ENCODE results near the gene GBA2. TPM values are rescaled to one million over a fixed set of nuclear protein-coding genes. Genes with fewer than 3 reads are reported as not detected.

The GBA2 gene
- total RNA-seq, 4 donors from 2014 or later = 53.7 to 83.3 (median 65.0) TPM

DNA sequence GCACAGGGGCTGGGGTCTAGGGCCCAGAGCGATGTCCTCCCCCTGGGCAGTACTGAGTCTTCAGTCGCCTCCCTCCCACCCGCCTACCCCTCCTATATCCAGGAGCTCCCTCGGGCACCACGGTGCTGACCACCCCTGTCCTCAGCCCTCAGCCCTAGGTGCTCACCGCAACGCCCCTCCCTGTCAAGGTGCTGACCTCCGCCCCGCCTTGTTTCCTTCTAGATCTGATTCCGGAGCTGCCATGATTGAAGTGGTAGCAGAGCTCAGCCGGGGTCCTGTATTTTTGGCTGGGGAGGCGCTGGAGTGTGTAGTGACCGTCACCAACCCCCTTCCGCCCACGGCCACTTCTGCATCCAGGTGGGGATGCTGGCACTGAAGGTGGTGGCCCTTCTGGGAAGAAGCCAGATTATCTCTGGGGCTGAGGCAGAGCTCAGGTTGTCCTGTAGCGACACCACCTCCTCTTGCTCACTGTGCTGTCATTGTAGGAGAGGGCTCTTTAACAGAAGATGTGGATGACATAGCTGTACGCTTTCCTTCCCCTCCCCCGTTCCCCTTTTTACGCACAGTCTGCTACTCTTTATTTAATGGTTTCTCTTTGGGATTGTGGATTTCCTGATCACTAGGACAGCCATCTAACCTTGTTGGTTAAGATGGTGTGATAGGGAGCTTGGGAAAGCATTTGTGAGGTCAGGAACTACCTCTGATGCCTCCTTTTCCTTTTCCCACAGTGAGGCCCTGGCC, 657 bp upstream of the GBA2 start:
- intact Hi-C loops (cut with DNase I; ENCODE audit: low total_unique reads) = no loop called here
- DNase-seq (ENCODE audit: low spot score in 2 of 2) = peak in 1 of 2 donors; percentile 89
- TF ChIP-seq POLR2A (IDR thresholded peaks at IDR 0.05) (no peak), CTCF (IDR thresholded peaks at IDR 0.05) (no peak)
- 2 to 3% methylated on average over 15 to 19 of the region's 19 CpGs for WGBS, 2 donors
- peak overlapping the region; percentile 80 for H3K4me3 ChIP-seq (ENCODE audit: low read depth, poor library complexity, severe bottlenecking)

- 0% methylated on average over 16 to 19 of the region's 24 CpGs for WGBS, 2 donors
- peak overlapping the region; percentile 80 for H3K4me3 ChIP-seq (ENCODE audit: low read depth, poor library complexity, severe bottlenecking)
- no peak for DNase-seq (ENCODE audit: low spot score in 2 of 2)
- TF ChIP-seq POLR2A (IDR thresholded peaks at IDR 0.05) = no peak
- TF ChIP-seq CTCF (IDR thresholded peaks at IDR 0.05) = no peak
- intact Hi-C loops (cut with DNase I; ENCODE audit: low total_unique reads) = no loop called here
These were observed 678 bp downstream of the GBA2 start for GRCh38 chr9:35748242-35748857.

GRCh38 chr9:35746583-35746982, 2.4 kb downstream of the GBA2 start:
- 38 to 40% methylated on average over 3 of the region's 3 CpGs for WGBS, 2 donors
- intact Hi-C loops (cut with DNase I; ENCODE audit: low total_unique reads) = no loop called here
- no peak for DNase-seq (ENCODE audit: low spot score in 2 of 2)
- H3K4me3 ChIP-seq (ENCODE audit: low read depth, poor library complexity, severe bottlenecking) = no peak overlapping the region
- TF ChIP-seq POLR2A (IDR thresholded peaks at IDR 0.05) (no peak), CTCF (IDR thresholded peaks at IDR 0.05) (no peak)

- intact Hi-C loops (cut with DNase I; ENCODE audit: low total_unique reads) = no loop called here
- DNase-seq (ENCODE audit: low spot score in 2 of 2) = no peak
- TF ChIP-seq POLR2A (IDR thresholded peaks at IDR 0.05) (no peak), CTCF (IDR thresholded peaks at IDR 0.05) (no peak)
- H3K4me3 ChIP-seq (ENCODE audit: low read depth, poor library complexity, severe bottlenecking) = no peak overlapping the region
- WGBS, 2 donors = 47 to 62% methylated on average over 1 of the region's 1 CpG
These were observed 3.5 kb downstream of the GBA2 start for GRCh38 chr9:35745569-35745968.

- 86 to 92% methylated on average over 8 of the region's 8 CpGs for WGBS, 2 donors
- H3K4me3 ChIP-seq (ENCODE audit: low read depth, poor library complexity, severe bottlenecking) = no peak overlapping the region
- no peak for TF ChIP-seq POLR2A (IDR thresholded peaks at IDR 0.05)
- no peak for TF ChIP-seq CTCF (IDR thresholded peaks at IDR 0.05)
- intact Hi-C loops (cut with DNase I; ENCODE audit: low total_unique reads) = no loop called here
- peak in 1 of 2 donors; percentile 71 for DNase-seq (ENCODE audit: low spot score in 2 of 2)
These were observed 5.0 kb downstream of the GBA2 start for GRCh38 chr9:35743880-35744518.
